Thymus (tissue), 11 donors: ENCODE measurements around the gene LINGO3. TPM values are rescaled to one million over a fixed set of nuclear protein-coding genes. Genes with fewer than 3 reads are reported as not detected.
A peak's percentile ranks its signal among the peaks of the same experiment; 100 is the strongest.

Experiments
- DNase-seq, 9 donors: peaks; one replicate each; pipeline ENCODE4 v3.0.0-alpha.2; 2013; ENCODE audit warnings: low spot score in 9 of 9, low read depth in 6 of 9, missing footprints in 1 of 9
- H3K27ac ChIP-seq, 2 donors: one replicate each; pipeline ENCODE4 v1.5.1; 2013; ENCODE audit warnings: control low read depth in 1 of 2, low read depth in 1 of 2, low read length in 1 of 2, mild to moderate bottlenecking in 1 of 2, moderate library complexity in 1 of 2
- H3K27me3 ChIP-seq, 2 donors: one replicate each; pipeline ENCODE4 v1.5.1; 2013; ENCODE audit warnings: low read length in 1 of 2; ENCODE audit not compliant: control insufficient read depth in 2 of 2, insufficient read depth in 1 of 2
- H3K36me3 ChIP-seq, 2 donors: one replicate each; pipeline ENCODE4 v1.5.1; 2013; ENCODE audit warnings: low read length in 1 of 2, mild to moderate bottlenecking in 1 of 2, moderate library complexity in 1 of 2; ENCODE audit not compliant: control insufficient read depth in 2 of 2, insufficient read depth in 2 of 2
- H3K4me1 ChIP-seq, 2 donors: one replicate each; pipeline ENCODE4 v1.5.1; 2013; ENCODE audit warnings: low read length in 2 of 2; ENCODE audit not compliant: control insufficient read depth in 2 of 2, insufficient read depth in 2 of 2
- H3K4me3 ChIP-seq, 2 donors: one replicate each; pipeline ENCODE4 v1.5.1; 2013; ENCODE audit warnings: low read length in 2 of 2, control low read depth in 1 of 2, mild to moderate bottlenecking in 1 of 2
- H3K9me3 ChIP-seq, 2 donors: one replicate each; pipeline ENCODE4 v1.5.1; 2013; ENCODE audit warnings: low read length in 1 of 2, mild to moderate bottlenecking in 1 of 2; ENCODE audit not compliant: control insufficient read depth in 2 of 2, insufficient read depth in 1 of 2
- WGBS: extraction: QIAGEN DNeasy Blood & Tissue Kit; methylation state at CpG from one replicate; pipeline ENCODE4 v1.1.7; 2013; 5-methylcytosine and 5-hydroxymethylcytosine counted together
- polyA plus RNA-seq: library from polyadenylated mRNA; stranded (reverse); fragments of 200-250 nt; gene quantifications from one replicate; pipeline ENCODE4 v1.2.3, GENCODE V29; 2013
- total RNA-seq: library from RNA; stranded (reverse); fragments of 120-200 nt; gene quantifications from one replicate; pipeline ENCODE4 v1.2.4, GENCODE V29; 2013
- donor health status: healthy.

The LINGO3 gene
- total and polyA plus RNA-seq, 2 donors, result 0.05 to 0.16 TPM

- peaks cover 0 to 2% of the 10 kb centered on the region in 2 donors for H3K9me3 ChIP-seq
- H3K36me3 ChIP-seq, result peaks cover 1 to 3% of the 10 kb centered on the region in 2 donors
- peak in 1 of 9 donors; percentile 46 for DNase-seq
- H3K27me3 ChIP-seq, result peaks cover 0 to 2% of the 10 kb centered on the region in 2 donors
- H3K27ac ChIP-seq, result peak overlapping the region; percentile 11 to 46
- no peak overlapping the region for H3K4me3 ChIP-seq
- WGBS, result 43% methylated on average over 18 of the region's 18 CpGs
- H3K4me1 ChIP-seq, result peaks cover 8 to 12% of the 10 kb centered on the region in 2 donors
Measured at GRCh38 chr19:2266183-2266993, 41.6 kb downstream of the LINGO3 start.

DNA sequence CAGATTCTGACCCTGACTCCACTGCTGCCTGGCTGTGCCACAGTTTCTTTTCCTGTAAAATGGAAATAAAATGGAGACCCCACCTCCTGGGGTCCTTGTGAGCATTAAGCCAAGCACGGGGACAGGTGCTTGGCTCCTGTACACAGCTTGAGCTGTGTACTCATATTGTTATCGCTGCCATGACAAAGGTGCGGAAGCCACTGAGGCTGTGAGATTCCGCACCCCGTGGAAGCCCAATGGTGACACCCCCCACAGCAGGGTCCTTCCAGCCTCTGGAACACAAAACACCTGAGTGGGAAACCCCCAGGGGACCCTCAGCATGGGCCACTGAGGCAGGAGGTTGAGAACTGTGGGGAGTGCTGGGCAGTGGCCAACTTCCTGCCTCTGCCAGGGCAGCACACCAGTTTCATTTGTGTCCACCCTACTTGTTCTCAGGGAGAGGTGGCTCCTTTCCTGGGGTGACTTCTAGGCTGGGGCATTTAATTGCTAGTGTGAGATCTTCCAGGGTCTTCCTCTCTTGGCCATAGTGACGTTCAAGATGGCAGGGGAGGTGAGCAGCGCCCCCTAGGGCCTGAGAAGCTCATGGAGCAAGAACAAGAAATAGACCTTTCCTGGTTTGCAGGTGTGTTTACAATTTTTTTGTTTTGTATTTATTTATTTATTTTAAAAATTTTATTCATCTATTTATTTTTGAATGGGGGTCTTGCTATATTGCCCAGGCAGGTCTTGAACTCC is 46.3 kb downstream of the LINGO3 start:
- Histone ChIP-seq H3K9me3 (no peaks in the 10 kb centered on the region), H3K36me3 (no peaks in the 10 kb centered on the region), H3K27ac (no peak overlapping the region), H3K4me3 (no peak overlapping the region), H3K4me1 (peaks cover 11 to 30% of the 10 kb centered on the region in 2 donors), H3K27me3 (no peaks in the 10 kb centered on the region)
- peak in 2 of 9 donors; percentile 48 to 60 for DNase-seq
- WGBS, result 83% methylated on average over 7 of the region's 7 CpGs

GRCh38 chr19:2260341-2260805 is 47.6 kb downstream of the LINGO3 start:
- WGBS, result 88% methylated on average over 11 of the region's 11 CpGs
- Histone ChIP-seq H3K9me3 (no peaks in the 10 kb centered on the region), H3K4me3 (no peak overlapping the region), H3K4me1 (peaks cover 6 to 29% of the 10 kb centered on the region in 2 donors), H3K27ac (no peak overlapping the region), H3K27me3 (peaks cover 0 to 7% of the 10 kb centered on the region in 2 donors), H3K36me3 (no peaks in the 10 kb centered on the region)
- no peak for DNase-seq

GRCh38 chr19:2259336-2259735 is 48.6 kb downstream of the LINGO3 start:
- WGBS, result 98% methylated on average over 5 of the region's 5 CpGs
- peaks cover 0 to under 1% of the 10 kb centered on the region in 2 donors for H3K9me3 ChIP-seq
- H3K36me3 ChIP-seq, result no peaks in the 10 kb centered on the region
- H3K27ac ChIP-seq, result peak overlapping the region in 1 of 2 donors; percentile 31
- H3K4me1 ChIP-seq, result peaks cover 6 to 30% of the 10 kb centered on the region in 2 donors
- H3K27me3 ChIP-seq, result peaks cover 7 to 17% of the 10 kb centered on the region in 2 donors
- DNase-seq, result no peak
- no peak overlapping the region for H3K4me3 ChIP-seq

Other genes starting within 250 kb of the LINGO3 start
- gene MOB3A, start 211.8 kb downstream of the LINGO3 start, total RNA-seq, result 20.0 TPM
- gene MOB3A, start 211.8 kb downstream of the LINGO3 start, polyA plus RNA-seq, result 29.7 TPM
- gene IZUMO4, start 211.2 kb downstream of the LINGO3 start, total RNA-seq, result 5.1 TPM
- 37.8 TPM for gene IZUMO4, start 211.2 kb downstream of the LINGO3 start, polyA plus RNA-seq
- 32.5 TPM for gene AP3D1, start 156.6 kb downstream of the LINGO3 start, total RNA-seq
- gene AP3D1, start 156.6 kb downstream of the LINGO3 start, polyA plus RNA-seq, result 80.1 TPM
- 3.4 TPM for gene DOT1L, start 144.2 kb downstream of the LINGO3 start, total RNA-seq
- 9.9 TPM for gene DOT1L, start 144.2 kb downstream of the LINGO3 start, polyA plus RNA-seq
- gene PLEKHJ1, start 71.8 kb downstream of the LINGO3 start, total RNA-seq, result 62.0 TPM
- 97.7 TPM for gene PLEKHJ1, start 71.8 kb downstream of the LINGO3 start, polyA plus RNA-seq
- 18.7 TPM for gene SF3A2, start 71.3 kb downstream of the LINGO3 start, total RNA-seq
- 51.1 TPM for gene SF3A2, start 71.3 kb downstream of the LINGO3 start, polyA plus RNA-seq
- 0.61 TPM for gene AMH, start 58.8 kb downstream of the LINGO3 start, total RNA-seq
- 2.2 TPM for gene AMH, start 58.8 kb downstream of the LINGO3 start, polyA plus RNA-seq
- gene JSRP1, start 51.7 kb downstream of the LINGO3 start, total RNA-seq, result 0.90 TPM
- 1.3 TPM for gene JSRP1, start 51.7 kb downstream of the LINGO3 start, polyA plus RNA-seq
- gene PEAK3, start 26.0 kb downstream of the LINGO3 start, total RNA-seq, result 0.05 TPM
- 0.34 TPM for gene PEAK3, start 26.0 kb downstream of the LINGO3 start, polyA plus RNA-seq
- gene LSM7, start 20.4 kb upstream of the LINGO3 start, total RNA-seq, result 175 TPM
- 243 TPM for gene LSM7, start 20.4 kb upstream of the LINGO3 start, polyA plus RNA-seq
- gene SPPL2B, start 20.5 kb upstream of the LINGO3 start, total RNA-seq, result 17.3 TPM
- 125 TPM for gene SPPL2B, start 20.5 kb upstream of the LINGO3 start, polyA plus RNA-seq
- 0.09 TPM for gene TMPRSS9, start 52.1 kb upstream of the LINGO3 start, total RNA-seq
- 0.18 TPM for gene TMPRSS9, start 52.1 kb upstream of the LINGO3 start, polyA plus RNA-seq
- 73.2 TPM for gene TIMM13, start 119.4 kb upstream of the LINGO3 start, total RNA-seq
- 56.1 TPM for gene TIMM13, start 119.4 kb upstream of the LINGO3 start, polyA plus RNA-seq
- gene LMNB2, start 148.8 kb upstream of the LINGO3 start, total RNA-seq, result 45.8 TPM
- 13.8 TPM for gene LMNB2, start 148.8 kb upstream of the LINGO3 start, polyA plus RNA-seq
- gene GADD45B, start 168.0 kb upstream of the LINGO3 start, total RNA-seq, result 75.9 TPM
- gene GADD45B, start 168.0 kb upstream of the LINGO3 start, polyA plus RNA-seq, result 161 TPM